PC-9 (cell line): ENCODE results near the gene PSMC3IP. TPM values are rescaled to one million over a fixed set of nuclear protein-coding genes. Genes with fewer than 3 reads are reported as not detected.

Experiments
- BruUV-seq: library from RNA; stranded (reverse); fragments of 400-500 nt; replicated peaks from 2 replicates; lab custom pipeline; 2021; lab: Mats Ljungman, UMichigan
- CTCF ChIA-PET: fragments of 300-600 bp; sonication (Branson Sonifier 250); formaldehyde crosslinking; loops from one replicate; lab custom pipeline; 2022; ENCODE audit warnings: antibody characterized with exemption; lab: Charles Lee
- POLR2A ChIA-PET: fragments of 300-600 bp; sonication (Branson Sonifier 250); formaldehyde crosslinking; loops from one replicate; lab custom pipeline; 2022; ENCODE audit warnings: antibody characterized with exemption; ENCODE audit not compliant: unreplicated experiment; lab: Charles Lee
- DNase-seq, 2 experiments: peaks; one replicate each; pipeline versions ENCODE4 v3.0.0 to v3.0.0-alpha.2; 2015 to 2022; ENCODE audit warnings: mixed read lengths in 1 of 2
- H2AFZ ChIP-seq: fragments of 200-600 bp; sonication (generic); 2 replicates; pipeline ENCODE4 v1.8.1; 2017; ENCODE audit warnings: antibody characterized with exemption
- H3F3A ChIP-seq: fragments of 200-600 bp; sonication (generic); 2 replicates; pipeline ENCODE4 v1.8.1; 2017; ENCODE audit warnings: antibody characterized with exemption, mild to moderate bottlenecking, low read depth; ENCODE audit not compliant: insufficient read depth
- H3K27ac ChIP-seq: fragments of 200-600 bp; sonication (generic); 2 replicates; pipeline ENCODE4 v1.6.1; 2016; ENCODE audit warnings: mixed run types
- H3K27me3 ChIP-seq: fragments of 200-600 bp; sonication (generic); 2 replicates; pipeline ENCODE4 v1.6.1; 2016; ENCODE audit warnings: low read depth, mixed run types; ENCODE audit not compliant: insufficient read depth
- H3K36me3 ChIP-seq: fragments of 200-600 bp; sonication (generic); 2 replicates; pipeline ENCODE4 v1.6.1; 2016; ENCODE audit warnings: low read depth, mixed run types
- H3K4me1 ChIP-seq: fragments of 200-600 bp; sonication (generic); replicated peaks from 2 replicates; pipeline ENCODE4 v1.6.1; 2016; ENCODE audit warnings: mixed run types; ENCODE audit not compliant: insufficient read depth
- H3K4me2 ChIP-seq: fragments of 200-600 bp; sonication (generic); 2 replicates; pipeline ENCODE4 v1.6.1; 2017; ENCODE audit warnings: mixed run types
- H3K4me3 ChIP-seq: fragments of 200-600 bp; sonication (generic); 2 replicates; pipeline ENCODE4 v1.6.1; 2016; ENCODE audit warnings: mixed run types
- H3K79me2 ChIP-seq: fragments of 200-600 bp; sonication (generic); 2 replicates; pipeline ENCODE4 v1.6.1; 2017; ENCODE audit warnings: low read depth, mixed run types
- H3K9me2 ChIP-seq: fragments of 200-600 bp; sonication (generic); 2 replicates; pipeline ENCODE4 v1.8.1; 2017; ENCODE audit warnings: mild to moderate bottlenecking; ENCODE audit not compliant: insufficient read depth
- H3K9me3 ChIP-seq: fragments of 200-600 bp; sonication (generic); 2 replicates; pipeline ENCODE4 v1.8.1; 2016; ENCODE audit warnings: low read depth; ENCODE audit not compliant: insufficient read depth
- H4K20me1 ChIP-seq: fragments of 200-600 bp; sonication (generic); 2 replicates; pipeline ENCODE4 v1.8.1; 2017; ENCODE audit not compliant: insufficient read depth
- CTCF ChIP-seq: fragments of 200-600 bp; sonication (generic); conservative IDR thresholded peaks from 2 replicates; pipeline ENCODE4 v1.6.1; 2017; ENCODE audit warnings: mixed run types, antibody characterized with exemption, mild to moderate bottlenecking, moderate library complexity
- EZH2 ChIP-seq: fragments of 200-600 bp; sonication (generic); IDR thresholded peaks from 2 replicates; pipeline ENCODE4 v1.8.0; 2017; ENCODE audit warnings: antibody characterized with exemption, low read depth
- intact Hi-C: fragments of 100-400 bp; cut with micrococcal nuclease; formaldehyde crosslinking; loops from one replicate; pipeline ENCODE4 v1.10.0; 2022; ENCODE audit not compliant: unreplicated experiment
- total RNA-seq: library from RNA; stranded (reverse); gene quantifications from 2 replicates; pipeline ENCODE4 v1.2.3, GENCODE V29; 2021

The PSMC3IP gene
- total RNA-seq, 1 experiment from 2014 or later, result 13.4 TPM

GRCh38 chr17:42536048-42536371, 41.5 kb downstream of the PSMC3IP start, which contains the start of gene NAGLU:
TSS of gene NAGLU (plus strand) at chr17:42536241. CDS start at chr17:42536273, 32 bp downstream.
- Histone ChIP-seq H3K27me3 (no peaks in the 10 kb centered on the region), H3K79me2 (peaks cover 10% of the 10 kb centered on the region), H3K9me2 (no peaks in the 10 kb centered on the region), H3K4me3 (peak within 1 kb of the TSS; percentile 61), H3K36me3 (peaks cover 6% of the 10 kb centered on the region; the same call in 1 of the 2 replicates), H2AFZ (peak within 1 kb of the TSS; percentile 65), H3K4me1 (peaks cover 23% of the 10 kb centered on the region), H3F3A (peaks cover 30% of the 10 kb centered on the region; the same call in 1 of the 2 replicates), H3K9me3 (no peaks in the 10 kb centered on the region), H3K4me2 (peak within 1 kb of the TSS; percentile 88), H4K20me1 (no peaks in the 10 kb centered on the region), H3K27ac (peak within 1 kb of the TSS; percentile 36; the same call in 1 of the 2 replicates)
- ChIA-PET CTCF (no interaction called here), POLR2A (interaction anchor here (0.7 to 0.8 kb wide), 2 partner anchors 19 to 127 kb away, joined by 3 read pairs; no protein-coding TSS in a partner anchor)
- peak; percentile 66 to 86 for DNase-seq
- no TSS peak for BruUV-seq
- intact Hi-C loops, result loop anchor here (2.0 kb wide), 1 partner anchor 27 kb away; the partner anchor contains the start of gene COASY
- TF ChIP-seq CTCF (no peak), EZH2 (no peak)

GRCh38 chr17:42535155-42536047, 42.1 kb downstream of the PSMC3IP start:
- no peaks in the 10 kb centered on the region for H3K27me3 ChIP-seq
- H3F3A ChIP-seq, result peaks cover 31% of the 10 kb centered on the region; the same call in 1 of the 2 replicates
- CTCF ChIA-PET, result no interaction called here
- TSS peak; percentile 91 for BruUV-seq
- POLR2A ChIA-PET, result interaction anchor here (0.7 to 0.8 kb wide), 2 partner anchors 20 to 126 kb away, joined by 3 read pairs; no protein-coding TSS in a partner anchor
- H3K4me3 ChIP-seq, result peak overlapping the region; percentile 61
- H3K79me2 ChIP-seq, result peaks cover 10% of the 10 kb centered on the region
- peak overlapping the region; percentile 36; the same call in 1 of the 2 replicates for H3K27ac ChIP-seq
- H3K4me1 ChIP-seq, result peaks cover 20% of the 10 kb centered on the region
- H3K9me2 ChIP-seq, result no peaks in the 10 kb centered on the region
- H3K9me3 ChIP-seq, result no peaks in the 10 kb centered on the region
- H3K36me3 ChIP-seq, result peaks cover 6% of the 10 kb centered on the region; the same call in 1 of the 2 replicates
- H3K4me2 ChIP-seq, result peak overlapping the region; percentile 88
- H4K20me1 ChIP-seq, result no peaks in the 10 kb centered on the region
- no peak for TF ChIP-seq CTCF
- TF ChIP-seq EZH2, result no peak
- intact Hi-C loops, result loop anchor here (2.0 kb wide), 1 partner anchor 27 kb away; the partner anchor contains the start of gene COASY
- peak overlapping the region; percentile 65 for H2AFZ ChIP-seq
- DNase-seq, result no peak
